ENCODE results near the gene CFAP299.
"Not testable (repeated sequence)": the region's sequence is repeated elsewhere in the genome, so short reads cannot be mapped to it uniquely, and the experiment has no call there.

The CFAP299 gene

DNA sequence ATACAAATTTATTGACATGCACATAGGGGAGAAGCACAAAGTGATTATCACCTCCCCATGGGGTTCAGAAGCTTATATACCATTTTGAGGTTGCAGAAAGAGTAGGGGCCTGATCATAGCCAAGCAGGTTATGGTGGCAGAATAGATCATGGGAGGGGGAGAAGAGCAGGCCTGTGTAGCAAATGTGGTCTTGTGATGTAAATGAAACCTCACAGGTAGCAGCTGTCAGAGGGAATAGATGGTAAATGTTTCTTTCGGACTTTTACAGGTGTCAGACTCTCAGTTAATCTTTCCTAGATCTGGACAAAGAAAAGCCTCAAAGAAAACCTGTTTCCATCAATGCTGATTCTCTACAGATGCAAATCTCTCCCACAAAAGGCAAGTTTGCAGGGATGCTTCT lies 84.4 kb downstream of the CFAP299 start:
- Mint-ChIP-seq H3K4me1 (peaks cover 29% of the 10 kb centered on the region), H3K27me3 (no peaks in the 10 kb centered on the region), H3K27ac (ENCODE audit: low read depth) (no peak overlapping the region), H3K4me3 (no peak overlapping the region), H3K36me3 (ENCODE audit: insufficient read depth) (no peaks in the 10 kb centered on the region), H3K9me3 (peaks cover 11% of the 10 kb centered on the region)
- DNase-seq (ENCODE audit: low spot score in 2 of 2) (no peak), ATAC-seq (replicated peaks; ENCODE audit: extremely low read depth, poor library complexity, severe bottlenecking) (no peak)

DNA sequence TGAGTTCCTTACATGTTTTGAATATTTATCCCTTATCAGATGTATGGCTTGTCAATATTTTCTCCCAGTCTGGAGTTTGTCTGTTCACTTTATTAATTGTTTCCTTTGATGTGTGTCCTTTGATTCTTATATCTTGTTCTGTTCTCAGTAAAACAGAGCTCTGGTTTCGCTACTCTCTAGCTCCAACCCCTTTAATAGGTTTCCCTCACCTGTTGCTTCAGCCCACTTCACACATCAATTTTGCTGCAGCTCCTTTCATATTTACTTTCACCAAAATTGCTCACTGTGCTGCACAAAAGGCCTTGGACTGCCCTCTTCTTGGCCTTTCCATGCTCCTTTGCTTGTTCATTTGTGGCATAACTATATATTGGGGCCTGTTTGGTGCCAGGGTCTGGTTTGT lies 85.1 kb downstream of the CFAP299 start:
- H3K36me3 Mint-ChIP-seq (ENCODE audit: insufficient read depth): no peaks in the 10 kb centered on the region
- peaks cover 11% of the 10 kb centered on the region for H3K9me3 Mint-ChIP-seq
- DNase-seq (ENCODE audit: low spot score in 2 of 2) (no peak), ATAC-seq (replicated peaks; ENCODE audit: extremely low read depth, poor library complexity, severe bottlenecking) (no peak)
- no peaks in the 10 kb centered on the region for H3K27me3 Mint-ChIP-seq
- H3K4me3 Mint-ChIP-seq: no peak overlapping the region
- H3K4me1 Mint-ChIP-seq: peaks cover 31% of the 10 kb centered on the region
- H3K27ac Mint-ChIP-seq (ENCODE audit: low read depth): no peak overlapping the region

DNA sequence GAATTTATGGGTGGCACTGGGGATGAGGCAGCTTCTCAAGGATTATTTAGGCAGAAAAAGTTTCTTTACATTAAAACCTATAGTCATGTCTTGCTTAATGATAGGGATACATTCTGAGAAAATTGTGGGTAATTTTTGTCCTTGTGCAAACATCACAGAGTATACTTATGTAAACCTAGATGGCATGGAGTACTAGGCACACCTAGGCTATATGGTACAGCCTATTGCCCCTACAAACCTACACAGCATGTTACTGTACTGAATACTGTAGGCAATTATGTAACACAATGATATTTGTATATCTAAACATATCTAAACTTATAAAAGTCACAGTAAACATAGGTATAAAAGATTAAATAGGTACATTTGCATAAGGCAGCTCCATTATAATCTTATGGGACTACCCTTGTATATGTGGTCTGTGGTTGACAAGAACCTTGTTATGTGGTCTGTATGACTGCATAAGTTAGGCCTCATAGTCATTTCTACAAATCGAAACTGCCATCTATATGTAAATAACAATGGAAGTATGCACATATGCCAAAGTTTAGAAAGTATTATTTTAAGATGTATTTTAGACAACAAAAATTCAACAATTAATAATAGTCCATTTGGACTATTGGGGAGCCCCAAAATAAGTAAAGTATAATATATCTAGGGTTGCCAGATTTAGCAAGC lies 87.3 kb downstream of the CFAP299 start:
- ATAC-seq (replicated peaks; ENCODE audit: extremely low read depth, poor library complexity, severe bottlenecking): peak; percentile 99

DNA sequence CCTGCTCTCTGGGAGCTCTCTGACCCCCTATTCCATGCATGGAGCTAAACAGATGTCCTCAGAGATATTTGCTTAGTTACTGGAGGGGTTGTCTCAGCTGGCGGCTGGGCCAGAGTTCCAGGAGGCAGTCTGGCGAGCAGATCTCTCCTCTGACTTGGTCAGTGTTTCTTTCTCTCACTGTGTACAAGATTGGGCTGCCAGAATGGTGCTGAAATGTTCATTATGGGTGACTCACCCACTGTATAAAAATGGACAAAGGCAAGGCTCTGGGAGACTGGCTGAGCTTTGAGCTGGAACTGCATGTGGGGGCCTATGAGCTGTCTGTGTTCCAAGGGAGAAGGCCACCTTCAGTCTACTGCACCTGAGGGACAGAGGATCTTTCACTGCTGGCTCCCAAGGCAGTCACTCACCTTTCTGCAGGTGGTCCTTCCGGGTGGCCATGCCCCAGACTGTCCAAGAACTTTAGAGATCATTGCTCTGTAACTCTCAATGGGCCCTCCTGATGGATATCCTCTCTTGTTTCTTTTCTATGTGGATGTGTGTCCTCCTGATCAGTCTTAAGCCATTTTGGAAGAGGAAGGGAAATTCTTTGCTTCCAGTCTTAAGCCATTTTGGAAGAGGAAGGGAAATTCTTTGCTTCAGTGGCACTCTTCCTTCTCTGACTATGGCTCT lies 88.2 kb downstream of the CFAP299 start:
- Mint-ChIP-seq H3K9me3 (peaks cover 6% of the 10 kb centered on the region), H3K27me3 (no peaks in the 10 kb centered on the region), H3K36me3 (ENCODE audit: insufficient read depth) (no peaks in the 10 kb centered on the region), H3K27ac (ENCODE audit: low read depth) (peak overlapping the region; percentile 79), H3K4me3 (no peak overlapping the region), H3K4me1 (peaks cover 38% of the 10 kb centered on the region)
- ATAC-seq (replicated peaks; ENCODE audit: extremely low read depth, poor library complexity, severe bottlenecking) (no peak), DNase-seq (ENCODE audit: low spot score in 2 of 2) (no peak)

More for the DNA sequence above, 87.3 kb downstream of the CFAP299 start:
- Mint-ChIP-seq H3K36me3 (ENCODE audit: insufficient read depth) (no peaks in the 10 kb centered on the region), H3K4me1 (peaks cover 38% of the 10 kb centered on the region), H3K27me3 (no peaks in the 10 kb centered on the region), H3K27ac (ENCODE audit: low read depth) (peak overlapping the region; percentile 79), H3K9me3 (peaks cover 11% of the 10 kb centered on the region), H3K4me3 (no peak overlapping the region)
- no peak for DNase-seq (ENCODE audit: low spot score in 2 of 2)

DNA sequence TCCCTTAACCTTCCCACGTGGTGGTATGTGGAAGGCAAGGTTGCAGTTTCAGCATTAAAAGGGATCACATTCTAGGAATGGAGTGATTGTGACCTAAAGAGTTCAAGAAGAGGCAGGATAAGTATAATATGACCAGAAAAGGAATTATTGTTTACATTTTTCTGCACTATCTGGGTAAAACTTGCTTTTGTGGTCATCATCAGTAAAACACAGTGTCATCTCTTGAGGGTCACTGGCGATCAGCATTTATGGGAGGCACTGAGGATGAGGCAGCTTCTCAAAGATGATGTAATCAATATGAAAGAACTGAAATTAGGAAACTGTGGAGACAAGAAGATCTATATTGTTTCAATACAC lies 88.7 kb downstream of the CFAP299 start:
- DNase-seq (ENCODE audit: low spot score in 2 of 2) (no peak), ATAC-seq (replicated peaks; ENCODE audit: extremely low read depth, poor library complexity, severe bottlenecking) (no peak)
- H3K36me3 Mint-ChIP-seq (ENCODE audit: insufficient read depth): no peaks in the 10 kb centered on the region
- no peak overlapping the region for H3K4me3 Mint-ChIP-seq
- no peaks in the 10 kb centered on the region for H3K27me3 Mint-ChIP-seq
- peaks cover 6% of the 10 kb centered on the region for H3K9me3 Mint-ChIP-seq
- peaks cover 38% of the 10 kb centered on the region for H3K4me1 Mint-ChIP-seq
- peak overlapping the region; percentile 79 for H3K27ac Mint-ChIP-seq (ENCODE audit: low read depth)

DNA sequence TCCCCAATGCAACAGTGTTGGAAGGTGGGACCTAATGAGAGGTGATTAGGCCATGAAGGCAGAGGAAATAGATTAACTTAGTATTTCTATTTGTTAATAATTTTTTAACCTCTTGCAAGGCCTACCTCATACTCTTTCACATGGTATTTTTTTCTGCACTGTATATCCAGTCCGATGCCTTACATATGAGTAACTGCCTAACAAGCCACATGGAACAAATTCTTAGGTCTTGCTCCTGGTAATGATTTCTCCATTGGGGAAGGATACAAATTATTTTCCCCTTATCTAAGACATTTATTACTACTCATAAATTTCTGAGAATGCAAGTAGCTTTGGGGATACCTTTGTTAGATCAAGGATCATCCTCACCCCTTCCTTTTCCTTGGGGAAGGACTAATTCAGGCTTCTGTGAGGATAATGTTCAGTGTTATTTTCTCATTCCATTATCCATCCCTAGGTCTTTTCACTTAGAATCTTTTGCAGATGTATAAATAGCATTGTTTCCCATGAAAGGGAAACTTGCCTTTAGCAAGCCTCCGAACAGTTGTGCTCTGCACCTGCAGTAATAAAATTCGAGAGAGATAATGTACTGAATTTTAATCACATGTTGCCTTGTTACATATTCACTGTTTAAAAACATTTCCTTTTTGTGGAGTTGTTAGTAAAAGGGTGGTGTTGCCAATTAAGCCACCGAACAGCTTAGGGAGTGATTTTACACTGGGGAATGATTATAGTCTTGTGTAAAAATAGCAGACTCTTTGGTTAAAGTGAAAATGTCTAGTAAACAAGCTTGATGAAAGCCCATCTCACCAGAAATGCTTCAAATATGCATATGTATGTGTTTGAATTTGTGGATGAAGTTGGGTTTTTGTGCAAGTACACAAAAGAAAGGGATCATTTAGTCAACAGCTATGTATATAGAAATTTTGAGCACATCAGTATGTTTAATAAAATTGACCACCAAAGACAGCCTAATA lies 89.9 kb downstream of the CFAP299 start:
- Mint-ChIP-seq H3K4me1 (peaks cover 35% of the 10 kb centered on the region), H3K4me3 (no peak overlapping the region), H3K36me3 (ENCODE audit: insufficient read depth) (no peaks in the 10 kb centered on the region), H3K27me3 (no peaks in the 10 kb centered on the region), H3K9me3 (peaks cover 6% of the 10 kb centered on the region), H3K27ac (ENCODE audit: low read depth) (no peak overlapping the region)
- no peak for DNase-seq (ENCODE audit: low spot score in 2 of 2)
- no peak for ATAC-seq (replicated peaks; ENCODE audit: extremely low read depth, poor library complexity, severe bottlenecking)

DNA sequence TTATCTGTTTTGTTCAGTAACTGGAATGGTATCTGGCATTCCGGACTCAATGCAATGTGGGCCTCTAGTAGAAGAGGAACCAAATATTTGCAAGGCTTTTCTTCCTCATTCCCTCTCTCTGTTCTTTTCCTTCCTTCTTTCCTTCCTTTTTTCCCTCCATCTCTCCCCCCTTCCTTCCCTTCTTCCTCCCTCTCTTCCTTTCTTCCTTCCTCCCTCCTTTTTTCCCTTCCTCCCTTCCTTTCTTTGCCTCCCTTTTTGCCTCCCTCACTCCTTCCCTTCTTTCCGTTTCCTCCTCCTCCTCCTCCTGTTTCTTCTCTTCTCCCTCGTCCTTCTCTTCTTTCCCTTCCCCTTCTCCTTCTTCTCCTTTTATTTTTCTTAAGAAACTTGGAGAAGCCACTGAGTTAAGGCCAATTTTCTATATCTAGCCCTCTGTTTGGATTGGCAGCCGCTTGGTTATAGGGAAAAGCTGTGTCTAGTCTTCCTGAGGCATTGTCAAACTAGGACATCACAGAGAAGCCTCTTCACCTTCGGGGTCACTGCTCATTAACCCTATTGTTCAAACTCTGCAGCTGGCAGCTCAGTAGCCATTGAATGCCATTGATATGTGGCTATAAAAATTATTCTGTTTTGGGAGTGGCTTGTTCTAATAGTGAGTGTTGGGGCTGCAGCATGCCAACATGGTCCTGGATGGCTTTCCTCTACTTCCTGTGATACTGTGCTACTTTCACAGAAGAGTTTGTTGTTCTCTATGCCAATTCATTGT lies 95.9 kb downstream of the CFAP299 start:
- DNase-seq (ENCODE audit: low spot score in 2 of 2) (no peak), ATAC-seq (replicated peaks; ENCODE audit: extremely low read depth, poor library complexity, severe bottlenecking) (no peak)
- H3K4me3 Mint-ChIP-seq: no peak overlapping the region
- no peaks in the 10 kb centered on the region for H3K9me3 Mint-ChIP-seq
- H3K27me3 Mint-ChIP-seq: no peaks in the 10 kb centered on the region
- peaks cover 9% of the 10 kb centered on the region for H3K4me1 Mint-ChIP-seq
- H3K36me3 Mint-ChIP-seq (ENCODE audit: insufficient read depth): peaks cover 2% of the 10 kb centered on the region
- H3K27ac Mint-ChIP-seq (ENCODE audit: low read depth): no peak overlapping the region

DNA sequence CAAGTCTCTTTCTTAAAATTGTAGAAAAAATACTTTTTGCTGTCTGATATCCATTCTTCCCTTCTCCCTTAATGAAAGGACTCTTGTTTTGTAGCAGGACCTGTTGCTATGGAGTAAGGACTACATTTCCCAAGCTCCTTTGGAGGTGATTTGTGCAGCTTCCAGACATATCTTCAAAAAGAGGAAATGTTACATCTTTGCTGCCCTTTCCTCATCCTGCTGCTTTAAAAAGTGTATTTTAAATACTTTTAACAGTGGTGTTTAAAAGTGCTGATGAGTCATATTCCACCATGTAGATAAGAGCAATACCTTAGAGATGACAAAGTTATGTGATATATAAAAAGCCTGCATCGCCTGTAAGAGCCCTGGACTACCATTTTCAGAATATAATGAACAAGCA lies 98.7 kb downstream of the CFAP299 start:
- Mint-ChIP-seq H3K27ac (ENCODE audit: low read depth) (no peak overlapping the region), H3K4me3 (no peak overlapping the region), H3K9me3 (no peaks in the 10 kb centered on the region), H3K27me3 (no peaks in the 10 kb centered on the region), H3K36me3 (ENCODE audit: insufficient read depth) (peaks cover 2% of the 10 kb centered on the region), H3K4me1 (peaks cover 21% of the 10 kb centered on the region)
- DNase-seq (ENCODE audit: low spot score in 2 of 2) (no peak), ATAC-seq (replicated peaks; ENCODE audit: extremely low read depth, poor library complexity, severe bottlenecking) (no peak)

DNA sequence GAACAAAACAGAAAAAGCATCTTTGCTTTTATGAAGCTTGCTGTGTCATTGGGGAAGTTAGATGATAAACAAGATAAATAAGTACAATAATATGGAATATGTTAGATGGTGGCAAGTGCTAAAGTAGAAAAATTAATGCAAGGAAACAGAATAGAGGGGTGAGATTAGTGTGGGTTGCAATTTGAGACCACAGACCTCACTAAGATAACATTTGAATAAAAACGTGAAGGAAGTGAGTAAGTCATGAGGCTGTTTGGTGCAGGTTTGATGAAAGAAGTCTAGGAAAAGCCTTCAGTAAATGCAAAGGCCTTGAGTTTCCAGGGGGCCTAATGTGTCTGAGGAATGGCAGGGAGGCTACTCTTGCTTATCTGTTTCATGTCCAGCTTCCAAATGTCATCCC lies 102.5 kb downstream of the CFAP299 start:
- peak overlapping the region; percentile 3 for H3K4me3 Mint-ChIP-seq
- H3K27me3 Mint-ChIP-seq: no peaks in the 10 kb centered on the region
- peaks cover 18% of the 10 kb centered on the region for H3K9me3 Mint-ChIP-seq
- DNase-seq (ENCODE audit: low spot score in 2 of 2) (no peak), ATAC-seq (replicated peaks; ENCODE audit: extremely low read depth, poor library complexity, severe bottlenecking) (peak; percentile 65)
- H3K4me1 Mint-ChIP-seq: peaks cover 37% of the 10 kb centered on the region
- H3K36me3 Mint-ChIP-seq (ENCODE audit: insufficient read depth): peaks cover 5% of the 10 kb centered on the region
- peak overlapping the region; percentile 33 for H3K27ac Mint-ChIP-seq (ENCODE audit: low read depth)

DNA sequence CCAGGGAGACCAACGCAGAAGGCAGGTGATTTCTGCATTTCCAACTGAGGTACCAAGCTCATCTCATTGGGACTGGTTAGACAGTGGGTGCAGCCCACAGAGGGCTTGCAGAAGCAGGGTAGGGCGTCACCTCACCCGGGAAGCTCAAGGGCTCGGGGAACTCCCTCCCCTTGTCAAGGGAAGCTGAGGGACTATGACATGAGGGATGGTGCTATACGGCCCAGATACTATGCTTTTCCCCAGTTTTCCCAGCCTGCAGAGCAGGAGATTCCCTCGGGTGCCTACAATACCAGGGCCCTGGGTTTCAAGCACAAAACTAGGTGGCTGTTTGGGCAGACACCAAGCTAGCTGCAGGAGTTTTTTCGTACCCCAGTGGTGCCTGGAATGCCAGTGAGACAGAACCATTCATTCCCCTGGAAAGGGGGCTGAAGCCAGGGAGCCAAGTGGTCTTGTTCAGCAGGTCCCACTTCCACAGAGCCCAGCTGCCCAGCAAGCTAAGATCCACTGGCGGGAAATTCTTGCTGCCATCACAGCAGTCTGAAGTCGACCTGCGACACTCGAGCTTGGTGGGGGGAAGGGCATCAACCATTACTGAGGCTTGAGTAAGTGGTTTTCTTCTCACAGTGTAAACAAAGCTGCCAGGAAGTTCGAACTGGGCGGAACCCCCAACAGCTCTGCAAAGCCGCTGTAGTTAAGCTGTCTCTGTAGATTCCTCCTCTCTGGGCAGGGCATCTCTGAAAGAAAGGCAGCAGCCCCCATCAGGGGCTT lies 103.9 kb downstream of the CFAP299 start:
- Mint-ChIP-seq H3K4me1 (peaks cover 36% of the 10 kb centered on the region), H3K9me3 (peaks cover 18% of the 10 kb centered on the region), H3K4me3 (peak overlapping the region; percentile 46), H3K27ac (ENCODE audit: low read depth) (peak overlapping the region; percentile 48)
- ATAC-seq (replicated peaks; ENCODE audit: extremely low read depth, poor library complexity, severe bottlenecking) (peak; percentile 80), DNase-seq (ENCODE audit: low spot score in 2 of 2) (peak in 1 of 2 donors; percentile 44)
- H3K27me3 Mint-ChIP-seq; H3K36me3 Mint-ChIP-seq (ENCODE audit: insufficient read depth): not testable (repeated sequence)

DNA sequence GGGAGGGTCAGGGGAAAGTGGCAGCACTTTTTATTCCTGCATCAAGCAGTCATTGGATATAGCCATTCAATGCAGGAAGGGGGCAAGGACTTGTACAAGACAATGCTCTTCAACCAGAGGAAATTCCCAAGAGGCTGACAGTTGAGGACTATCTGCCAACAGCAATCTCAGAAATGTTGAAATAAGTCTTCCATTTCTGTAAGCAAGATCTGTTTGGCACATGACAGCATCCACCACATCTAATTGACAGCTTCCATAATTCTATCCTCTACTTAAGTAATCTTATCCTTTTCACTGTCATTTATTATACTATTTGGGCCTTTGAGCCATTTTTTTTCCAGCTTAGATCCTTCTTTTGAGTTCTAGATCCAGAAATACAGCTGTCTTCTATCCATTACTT lies 110.7 kb downstream of the CFAP299 start:
- ATAC-seq (replicated peaks; ENCODE audit: extremely low read depth, poor library complexity, severe bottlenecking) (no peak), DNase-seq (ENCODE audit: low spot score in 2 of 2) (no peak)
- H3K4me3 Mint-ChIP-seq: no peak overlapping the region
- peaks cover 6% of the 10 kb centered on the region for H3K4me1 Mint-ChIP-seq
- peaks cover 2% of the 10 kb centered on the region for H3K36me3 Mint-ChIP-seq (ENCODE audit: insufficient read depth)
- H3K9me3 Mint-ChIP-seq: peaks cover 13% of the 10 kb centered on the region
- no peaks in the 10 kb centered on the region for H3K27me3 Mint-ChIP-seq
- no peak overlapping the region for H3K27ac Mint-ChIP-seq (ENCODE audit: low read depth)

All from central memory CD8-positive, alpha-beta T cell (primary cell).